NCI-H2196 treated with DMSO at 0.1 percent for 48 hours (cell line): Measurements from ENCODE around the gene FAF2.
A peak's percentile ranks its signal among the peaks of the same experiment; 100 is the strongest.
"Not testable (repeated sequence)": the region's sequence is repeated elsewhere in the genome, so short reads cannot be mapped to it uniquely, and the experiment has no call there.

Experiments
- DNase-seq: peaks from one replicate; lab custom pipeline; 2025; ENCODE audit not compliant: unreplicated experiment; lab: John Stamatoyannopoulos, UW

FAF2 gene

DNA sequence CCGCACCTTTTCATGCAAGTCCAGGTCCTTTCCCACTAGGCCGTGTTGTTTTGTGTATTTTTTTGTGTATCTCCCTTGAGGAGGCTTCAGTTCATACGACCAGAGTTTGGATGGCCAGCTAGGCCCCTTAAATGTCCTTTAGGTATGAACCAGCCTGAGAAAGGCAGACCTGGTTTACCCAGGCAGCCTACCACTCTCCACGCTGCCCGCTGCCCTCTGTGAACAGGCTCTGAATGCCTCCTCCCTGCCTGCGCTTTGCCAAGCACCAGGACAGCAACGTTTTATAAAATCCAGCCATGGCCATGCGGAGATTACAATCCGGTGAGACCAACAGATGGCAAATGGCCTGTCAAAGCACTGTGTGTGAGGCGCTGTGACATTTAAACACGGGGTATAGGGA lies 31.2 kb upstream of the FAF2 start:
- no peak for DNase-seq

DNA sequence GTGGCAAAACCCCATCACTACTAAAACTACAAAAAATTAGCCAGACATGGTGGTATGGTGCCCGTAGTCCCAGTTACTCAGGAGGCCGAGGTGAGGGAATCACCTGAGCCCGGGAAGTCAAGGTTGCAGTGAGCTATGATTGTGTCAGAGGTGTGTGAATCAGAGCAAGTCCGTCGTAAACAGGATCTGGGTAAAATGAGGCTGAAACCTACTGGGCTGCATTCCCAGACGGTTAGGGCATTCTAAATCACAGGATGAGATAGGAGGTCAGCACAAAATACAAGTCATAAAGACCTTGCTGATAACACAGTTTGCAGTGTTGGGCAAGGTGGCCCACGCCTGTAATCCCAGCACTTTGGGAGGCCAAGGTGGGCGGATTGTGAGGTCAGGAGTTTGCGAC lies 29.9 kb upstream of the FAF2 start:
- no peak for DNase-seq

DNA sequence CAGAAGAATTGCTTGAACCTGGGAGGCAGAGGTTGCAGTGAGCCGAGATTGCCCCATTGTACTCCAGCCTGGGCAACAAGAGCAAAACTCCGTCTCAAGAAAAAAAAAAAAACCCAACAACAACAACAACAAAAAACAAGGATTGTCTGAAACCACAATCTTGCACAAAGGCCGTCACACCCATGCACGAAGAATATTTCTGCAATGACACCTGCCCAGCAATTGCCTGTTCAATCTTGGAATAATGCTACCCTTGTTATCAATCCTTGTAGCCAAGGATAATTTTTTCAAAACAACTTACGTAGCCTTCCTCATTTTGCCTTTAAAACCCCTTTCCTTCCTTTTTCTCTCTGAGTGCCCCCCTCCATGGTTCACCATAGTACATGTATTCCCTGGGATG lies 28.1 kb upstream of the FAF2 start:
- DNase-seq = no peak

DNA sequence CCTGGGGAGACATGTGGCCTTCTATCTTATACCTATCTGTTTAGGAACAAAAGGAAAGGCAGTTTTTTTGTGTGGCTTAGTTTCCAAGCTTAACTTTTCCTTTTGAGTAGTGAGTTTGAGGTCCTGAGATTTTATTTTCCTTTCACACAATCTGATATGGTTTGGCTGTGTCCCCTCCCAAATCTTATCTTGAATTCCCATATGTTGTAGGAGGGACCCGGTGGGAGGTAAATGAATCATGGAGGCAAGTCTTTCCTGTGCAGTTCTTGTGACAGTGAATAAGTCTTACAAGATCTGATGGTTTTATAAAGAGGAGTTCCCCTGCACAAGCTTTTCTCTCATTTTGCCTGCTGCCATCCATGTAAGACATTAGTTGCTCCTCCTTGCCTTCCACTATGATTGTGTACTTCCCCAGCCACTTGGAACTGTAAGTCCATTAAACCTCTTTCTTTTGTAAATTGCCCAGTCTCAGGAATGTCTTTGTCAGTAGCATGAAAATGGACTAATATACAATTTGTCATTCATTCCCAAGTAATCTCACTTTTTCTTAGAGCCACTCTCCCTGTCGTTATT lies 27.1 kb upstream of the FAF2 start:
- DNase-seq = no peak

DNA sequence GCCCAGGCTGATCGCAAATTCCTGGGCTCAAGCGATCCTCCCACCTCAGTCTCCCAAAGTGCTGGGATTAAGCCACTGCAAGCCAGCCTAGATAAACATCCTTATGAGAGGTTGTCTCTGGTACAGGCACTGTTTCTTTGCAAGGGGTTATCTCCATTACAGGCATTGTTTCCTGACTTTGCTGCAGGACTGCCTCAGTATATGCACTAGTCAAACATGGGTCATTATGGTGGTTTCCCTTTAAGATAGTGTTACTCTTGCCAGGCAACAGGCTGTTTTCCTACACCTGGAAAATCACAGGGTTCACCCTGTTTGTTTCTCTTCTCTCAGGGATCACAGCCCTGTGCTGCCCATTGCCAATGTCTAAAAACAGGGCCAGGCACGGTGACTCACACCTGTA lies 24.0 kb upstream of the FAF2 start:
- no peak for DNase-seq

DNA sequence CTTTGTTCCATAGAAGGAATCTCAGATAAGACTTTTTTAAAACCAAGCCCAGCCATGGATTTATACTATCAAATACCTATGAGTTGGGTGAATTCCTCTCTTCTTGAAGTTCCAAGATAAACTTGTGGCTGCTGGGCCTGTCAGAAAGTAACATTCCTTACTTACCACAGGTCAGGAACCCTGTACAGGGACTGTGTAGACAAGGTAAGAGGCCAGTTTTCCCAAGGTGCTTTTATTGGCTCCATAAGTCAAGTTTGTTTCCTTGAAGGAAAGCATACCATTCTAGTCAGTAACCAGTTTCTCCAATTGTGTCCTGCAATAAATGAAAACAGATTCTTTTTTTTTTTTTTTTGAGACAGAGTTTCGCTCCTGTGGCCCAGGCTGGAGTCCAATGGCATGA lies 23.0 kb upstream of the FAF2 start:
- no peak for DNase-seq

DNA sequence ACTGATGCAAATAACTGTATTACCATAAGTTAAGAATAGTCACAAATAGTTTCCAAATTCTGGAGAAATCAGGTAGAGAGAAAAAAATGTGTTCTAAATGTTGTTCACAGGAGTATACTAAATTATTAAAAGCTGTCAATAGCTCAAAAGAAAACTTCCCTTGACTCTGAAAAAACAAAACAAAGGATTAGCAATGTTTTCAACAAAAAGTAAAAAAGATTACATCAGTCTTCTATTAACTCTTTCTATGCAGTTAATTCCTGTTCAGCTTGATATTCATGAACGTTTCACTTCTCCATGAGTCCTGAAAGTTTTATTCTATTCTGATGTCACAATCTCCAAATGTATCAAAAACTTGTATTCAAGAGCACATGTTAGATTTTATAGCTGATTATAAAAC lies 22.4 kb upstream of the FAF2 start:
- DNase-seq = no peak

DNA sequence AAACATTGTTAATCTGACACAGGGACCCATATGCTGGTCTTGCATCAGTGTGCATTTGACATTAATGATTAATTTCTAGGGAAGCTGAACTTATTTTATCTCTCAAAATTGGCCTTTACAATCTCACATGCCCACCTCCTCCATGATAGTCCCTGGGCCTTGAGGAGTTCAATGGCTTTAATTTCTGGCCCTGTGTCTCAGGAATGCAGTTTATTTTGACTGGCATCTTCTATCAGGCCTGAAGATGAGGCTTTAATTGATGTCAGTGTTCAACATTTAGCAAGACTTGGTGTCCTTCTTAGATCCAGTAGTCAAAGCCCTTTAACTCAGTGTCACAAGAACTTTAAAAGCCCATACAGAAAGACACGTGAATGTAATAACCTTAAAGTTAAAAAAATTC lies 21.3 kb upstream of the FAF2 start:
- DNase-seq = no peak

DNA sequence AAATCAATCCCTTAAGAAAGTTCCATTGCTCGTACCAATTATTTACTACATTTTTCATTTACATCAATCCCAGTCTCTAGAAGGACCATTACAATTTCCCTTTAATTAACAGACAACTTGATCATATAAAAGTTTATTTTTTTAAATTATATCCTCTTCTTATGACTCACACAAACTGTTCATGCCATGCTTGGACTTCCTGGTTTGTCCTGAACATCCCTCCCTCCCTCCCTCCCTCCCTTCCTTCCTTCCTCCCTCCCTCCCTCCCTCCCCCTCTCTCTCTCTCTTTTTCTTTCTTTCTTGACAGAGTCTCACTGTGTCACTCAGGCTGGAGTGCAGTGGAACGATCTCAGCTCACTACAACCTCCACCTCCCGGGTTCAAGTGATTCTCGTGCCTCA lies 20.2 kb upstream of the FAF2 start:
- no peak for DNase-seq

DNA sequence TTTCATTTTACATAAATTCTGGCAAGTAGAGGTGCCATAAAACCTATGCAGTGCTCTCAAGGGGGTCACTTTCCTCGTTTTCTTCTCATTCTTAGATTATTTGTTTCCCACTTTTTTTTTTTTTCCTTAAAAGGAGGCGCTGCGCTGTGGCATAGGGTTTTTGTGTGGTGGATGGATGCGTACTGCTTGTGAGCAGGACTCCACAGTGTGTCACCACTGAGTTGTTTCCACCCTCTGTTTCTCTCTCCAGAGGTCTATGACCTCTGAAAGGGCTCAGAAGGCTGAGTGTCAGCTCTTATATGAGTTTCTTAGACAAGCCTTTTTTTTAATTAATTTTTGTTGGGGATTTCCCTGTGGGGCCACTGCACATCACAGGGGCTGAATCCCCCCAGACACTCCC lies 18.2 kb upstream of the FAF2 start:
- no peak for DNase-seq

DNA sequence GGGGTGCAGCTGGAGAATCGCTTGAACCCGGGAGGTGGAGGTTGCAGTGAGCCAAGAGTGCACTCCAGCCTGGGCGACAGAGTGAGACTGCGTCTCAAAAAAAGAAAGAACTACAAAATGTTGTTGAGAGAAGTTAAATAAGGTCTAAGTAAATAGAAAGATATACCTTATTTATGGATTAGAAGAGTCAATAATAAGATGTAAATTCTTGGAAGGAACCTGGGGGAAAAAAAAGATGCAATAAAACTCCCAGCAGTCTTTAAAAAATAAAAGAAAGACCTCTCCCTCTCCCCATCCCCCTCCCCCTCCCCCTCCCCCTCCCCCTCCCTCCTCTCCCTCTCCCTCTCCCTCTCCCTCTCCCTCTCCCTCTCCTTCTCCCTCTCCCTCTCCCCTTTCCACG lies 15.5 kb upstream of the FAF2 start:
- DNase-seq = no peak

DNA sequence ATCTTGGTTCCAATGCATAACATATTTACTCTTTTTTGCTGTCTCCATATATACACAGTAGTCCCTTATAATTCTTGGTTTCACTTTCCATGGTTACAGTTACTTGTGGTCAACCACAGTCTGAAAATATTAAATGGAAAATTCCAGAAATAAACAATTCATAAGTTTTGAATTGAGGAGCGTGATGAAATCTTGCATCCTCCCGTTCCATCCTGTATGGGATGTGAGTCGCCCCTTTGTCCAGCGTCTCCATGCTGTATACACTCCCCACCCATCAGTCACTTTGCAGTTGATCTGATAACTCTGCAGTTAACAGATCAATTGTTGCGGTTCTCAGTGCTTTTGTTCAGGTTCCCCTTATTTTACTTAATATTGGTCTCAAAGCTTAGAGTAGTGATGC lies 11.5 kb upstream of the FAF2 start:
- DNase-seq = no peak

DNA sequence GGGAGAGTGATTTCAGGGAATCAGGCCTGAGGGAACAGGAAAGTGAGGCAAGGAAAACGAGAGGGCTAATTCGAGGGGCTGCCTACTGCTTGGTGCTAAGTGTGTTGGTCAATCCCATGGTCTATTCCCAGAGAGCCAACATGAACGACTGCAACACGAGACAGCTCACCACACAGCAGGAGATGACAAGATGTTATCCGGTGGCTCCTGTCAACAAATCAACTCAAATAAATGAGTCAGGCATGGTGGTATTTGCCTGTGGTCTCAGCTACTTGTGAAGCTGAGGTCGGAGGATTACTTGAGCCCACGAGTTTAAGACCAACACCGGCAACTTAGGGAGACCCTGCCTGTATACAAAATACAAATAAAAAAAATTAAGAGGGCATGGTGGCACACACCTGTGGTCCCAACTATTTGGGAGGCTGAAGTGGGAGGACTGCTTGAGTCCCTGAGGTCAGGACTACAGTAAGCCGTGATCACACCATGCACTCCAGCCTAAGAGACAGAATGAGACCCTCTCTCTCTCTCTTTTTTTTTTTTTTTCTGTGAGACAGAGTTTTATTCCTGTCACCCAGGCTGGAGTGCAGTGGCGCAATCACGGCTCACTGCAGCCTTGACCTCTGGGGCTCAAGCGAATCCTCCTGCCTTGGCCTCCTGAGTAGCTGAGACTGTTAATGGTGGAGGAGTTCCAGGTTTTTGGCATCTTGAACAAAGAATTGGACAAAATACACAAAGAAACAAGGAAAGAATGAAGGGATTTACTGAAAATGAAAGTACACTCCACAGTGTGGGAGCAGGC lies 9.0 kb upstream of the FAF2 start:
- no peak for DNase-seq

DNA sequence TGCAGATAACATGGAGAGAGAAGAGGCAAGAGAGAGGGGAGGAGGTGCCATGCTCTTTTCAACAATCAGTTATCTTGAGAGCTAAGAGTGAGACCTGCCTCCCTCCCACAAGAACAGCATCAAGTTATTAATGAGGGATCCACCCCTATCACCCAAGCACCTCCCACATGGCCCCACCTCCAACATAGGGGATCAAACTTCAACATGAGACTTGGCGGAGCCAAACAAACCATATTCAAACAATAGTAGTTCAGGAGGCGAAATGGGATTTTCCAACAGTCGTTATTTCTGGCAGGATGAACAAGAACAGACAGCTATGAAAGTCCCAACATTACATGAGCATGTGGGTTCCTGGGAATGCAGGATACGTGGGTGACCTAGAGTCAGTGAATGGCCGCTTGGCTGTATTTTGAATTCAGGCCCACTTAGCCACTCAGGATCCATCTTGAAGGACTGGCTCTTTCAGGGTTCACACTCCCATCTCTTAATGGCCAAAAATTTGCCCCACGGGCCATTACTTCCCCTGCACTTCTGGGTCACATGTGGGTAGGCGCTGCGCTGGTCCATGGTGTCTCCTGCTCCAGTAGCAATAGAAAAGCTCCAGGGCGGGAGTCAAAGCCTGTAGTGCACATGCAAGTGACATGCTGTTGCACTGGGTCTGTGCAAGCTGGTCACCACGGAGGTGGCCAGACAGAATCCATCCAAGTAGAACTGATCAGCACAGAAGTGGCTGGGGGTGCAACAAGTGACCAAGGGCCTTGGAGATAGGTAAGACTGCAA lies 7.1 kb upstream of the FAF2 start:
- peak; percentile 35 for DNase-seq

DNA sequence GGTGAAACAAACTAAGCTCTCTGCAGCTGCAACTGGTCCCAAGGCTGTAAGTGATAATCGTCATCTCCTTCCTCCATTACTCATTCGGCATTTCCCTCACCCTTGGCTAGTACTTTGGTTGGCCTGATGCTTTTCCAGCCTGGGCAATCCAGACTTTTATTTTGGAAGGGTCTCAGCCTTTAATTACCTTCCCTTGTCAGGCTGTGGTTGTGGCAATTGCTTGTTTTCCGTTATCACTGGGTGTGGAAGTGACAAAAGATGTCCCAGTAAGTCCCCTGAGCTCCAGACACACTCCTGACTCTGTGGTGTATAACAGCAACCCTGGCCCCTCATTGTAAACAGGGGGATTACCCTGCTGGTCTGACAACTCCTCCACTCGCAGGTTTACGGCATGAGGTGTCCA lies 6.3 kb upstream of the FAF2 start:
- no peak for DNase-seq

DNA sequence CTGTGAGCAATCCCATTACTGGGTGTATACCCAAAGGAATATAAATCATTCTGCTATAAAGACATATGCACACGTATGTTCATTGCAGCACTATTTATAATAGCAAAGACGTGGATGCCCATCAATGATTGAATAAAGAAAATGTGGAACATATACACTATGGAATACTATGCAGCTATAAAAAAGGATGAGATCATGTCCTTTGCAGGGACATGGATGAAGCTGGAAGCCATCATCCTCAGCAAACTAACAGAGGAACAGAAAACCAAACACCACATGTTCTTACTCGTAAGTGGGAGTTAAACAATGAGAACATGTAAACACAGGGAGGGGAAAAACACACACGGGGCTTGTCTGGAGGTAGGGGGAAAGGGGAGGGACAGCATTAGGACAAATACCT lies 5.3 kb upstream of the FAF2 start:
- not testable (repeated sequence) for DNase-seq

DNA sequence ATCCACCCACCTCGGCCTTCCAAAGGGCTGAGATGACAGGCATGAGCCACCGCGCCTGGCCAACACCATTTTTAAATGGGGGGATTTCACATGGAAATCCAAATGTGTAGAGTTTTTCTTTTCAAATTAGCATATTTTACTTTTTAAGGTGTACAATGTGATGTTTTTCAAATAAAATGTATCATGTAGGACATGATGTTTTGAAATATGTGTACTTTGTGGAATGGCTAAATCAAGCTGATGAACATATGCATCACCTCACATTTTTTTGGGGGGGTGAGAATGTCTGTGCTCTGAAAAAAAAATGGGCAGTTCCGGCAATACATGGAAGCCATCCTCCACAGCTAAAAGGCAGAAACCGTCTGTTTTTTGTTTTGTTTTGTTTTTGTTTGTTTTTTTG lies 3.4 kb upstream of the FAF2 start:
- DNase-seq = no peak

DNA sequence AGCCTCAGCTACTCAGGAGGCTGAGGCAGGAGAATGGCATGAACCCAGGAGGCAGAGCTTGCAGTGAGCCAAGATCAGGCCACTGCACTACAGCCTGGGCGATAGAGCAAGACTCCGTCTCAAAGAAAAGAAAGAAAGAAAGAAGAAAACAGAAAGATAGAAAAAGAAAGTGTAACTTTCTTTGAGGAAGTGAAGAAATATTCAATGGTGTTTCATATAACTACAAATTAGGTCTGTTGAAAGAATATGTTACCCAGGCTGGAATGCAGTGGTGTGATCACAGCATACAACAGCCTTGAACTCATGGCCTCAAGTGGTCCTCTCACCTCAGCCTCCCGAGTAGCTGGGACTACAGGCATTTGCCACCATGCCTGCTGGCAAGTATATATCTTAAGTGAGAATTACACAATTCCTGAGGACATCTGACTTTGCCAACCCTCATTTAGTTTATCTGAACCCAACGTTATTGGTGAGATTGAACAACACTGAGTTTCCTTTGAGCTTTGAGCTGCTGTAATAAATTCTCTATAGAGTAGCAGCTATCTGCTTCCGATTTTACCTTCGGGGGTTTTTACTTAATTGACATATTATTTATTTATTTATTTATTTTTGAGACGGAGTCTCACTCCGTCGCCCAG lies 2.0 kb upstream of the FAF2 start:
- no peak for DNase-seq

DNA sequence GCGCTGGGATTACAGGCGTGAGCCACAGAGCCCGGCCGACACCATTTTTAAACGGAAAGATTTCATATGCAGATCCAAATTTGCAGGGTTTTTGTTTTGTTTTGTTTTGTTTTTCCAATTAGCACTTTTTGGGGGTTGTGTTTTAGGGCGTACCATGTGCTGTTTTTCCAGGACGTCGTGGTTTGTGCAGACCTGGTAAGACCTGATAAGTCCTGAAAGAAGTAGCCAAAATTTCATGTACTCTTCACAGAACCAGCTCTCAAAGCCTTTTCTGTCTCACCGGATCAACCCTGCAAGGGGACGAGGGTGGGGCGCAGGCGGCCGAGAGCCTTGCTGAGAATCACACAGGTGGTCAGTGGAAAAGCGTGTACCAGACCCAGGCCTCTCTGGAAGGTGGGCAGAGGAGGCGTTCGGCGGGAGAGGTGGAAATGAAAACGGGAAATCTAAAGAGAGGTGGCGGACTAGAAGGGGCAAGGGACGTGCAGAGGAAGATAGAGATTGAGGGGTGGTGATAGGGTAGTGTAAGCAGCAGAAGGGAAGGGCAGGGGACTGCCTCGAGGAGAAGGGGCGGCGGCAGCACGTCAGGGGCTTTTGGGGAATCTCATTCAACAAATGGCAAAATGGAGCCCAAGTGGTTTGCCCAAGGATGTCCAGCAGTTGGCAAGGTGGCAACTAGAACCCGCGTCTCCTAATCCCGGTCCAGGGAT lies 1.1 kb upstream of the FAF2 start:
- DNase-seq = no peak

DNA sequence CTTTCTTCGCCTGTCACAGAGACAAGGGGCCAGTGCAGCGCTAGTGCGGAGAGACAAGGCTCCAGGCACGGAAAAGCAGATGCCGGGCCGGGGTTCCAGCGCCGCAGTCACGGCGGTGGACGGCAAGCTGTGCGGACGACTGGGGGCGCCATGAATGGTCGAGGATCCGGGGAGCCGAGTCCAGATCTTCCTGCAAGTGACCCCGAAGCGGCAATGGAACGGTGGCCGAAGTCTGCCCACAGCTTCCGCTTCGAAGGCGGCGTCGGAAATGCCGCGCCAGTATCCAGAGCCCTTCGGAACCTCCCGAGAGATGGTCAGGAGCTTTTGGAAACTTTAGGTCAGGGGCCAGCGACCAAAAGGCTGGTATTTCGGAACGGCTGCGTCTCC lies 601 bp upstream of the FAF2 start:
- peak; percentile 56 for DNase-seq

DNA sequence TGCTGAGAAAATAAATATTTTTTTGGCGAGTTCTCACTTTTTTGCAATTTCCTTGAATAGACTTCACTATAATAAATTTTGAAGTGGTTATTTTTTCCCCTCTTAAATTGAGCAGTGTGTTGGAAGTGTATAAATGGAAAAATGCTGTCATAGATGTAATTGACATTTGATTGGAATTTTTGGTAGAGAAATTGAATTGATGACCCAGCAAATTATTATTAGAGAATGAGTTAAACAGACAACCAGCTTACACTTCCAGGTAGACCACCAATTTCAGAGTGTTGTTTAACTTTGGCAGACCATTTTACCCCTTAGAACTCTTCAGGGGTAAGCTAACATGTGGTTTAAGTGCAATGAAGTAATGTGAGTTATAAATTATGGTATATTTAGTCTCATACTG lies 1.9 kb downstream of the FAF2 start:
- DNase-seq = no peak
